HuH-7.5 (cell line): Measurements from ENCODE around the gene MAP4K2.

Source experiments
- DNase-seq: peaks from one replicate; pipeline ENCODE4 v3.0.0; 2011; ENCODE audit warnings: low spot score

MAP4K2 gene

GRCh38 chr11:64754124-64754918, 48.7 kb downstream of the MAP4K2 start:
- DNase-seq, result no peak

- DNase-seq, result no peak
Observed at GRCh38 chr11:64753380-64754123, 49.5 kb downstream of the MAP4K2 start.

GRCh38 chr11:64753019-64753379, 50.0 kb downstream of the MAP4K2 start:
- DNase-seq, result no peak

- DNase-seq, result no peak
Observed at GRCh38 chr11:64752175-64752970, 50.6 kb downstream of the MAP4K2 start.

GRCh38 chr11:64751580-64751979, 51.4 kb downstream of the MAP4K2 start:
- DNase-seq, result no peak

- no peak for DNase-seq
Observed at GRCh38 chr11:64751136-64751535, 51.9 kb downstream of the MAP4K2 start.

- DNase-seq, result no peak
Observed at GRCh38 chr11:64750361-64751054, 52.5 kb downstream of the MAP4K2 start.

GRCh38 chr11:64747961-64748665, 54.9 kb downstream of the MAP4K2 start:
- no peak for DNase-seq

GRCh38 chr11:64746486-64746885, 56.5 kb downstream of the MAP4K2 start:
- no peak for DNase-seq

GRCh38 chr11:64745521-64746328, 57.3 kb downstream of the MAP4K2 start:
- DNase-seq, result no peak

- DNase-seq, result no peak
Observed at GRCh38 chr11:64745189-64745520, 57.9 kb downstream of the MAP4K2 start.

- no peak for DNase-seq
Observed at GRCh38 chr11:64744544-64745188, 58.3 kb downstream of the MAP4K2 start.

GRCh38 chr11:64743591-64744543, 59.1 kb downstream of the MAP4K2 start, which contains the start of gene RASGRP2:
Gene RASGRP2, minus strand, starts transcription at chr11:64744142. Its CDS starts 1,276 bp downstream, at chr11:64742866.
- DNase-seq, result peak; percentile 88

GRCh38 chr11:64742889-64743590, 60.0 kb downstream of the MAP4K2 start:
- peak; percentile 93 for DNase-seq

GRCh38 chr11:64742087-64742888, 60.7 kb downstream of the MAP4K2 start:
- DNase-seq, result peak; percentile 61

GRCh38 chr11:64741375-64742086, 61.5 kb downstream of the MAP4K2 start:
- DNase-seq, result no peak

GRCh38 chr11:64739871-64740270, 63.1 kb downstream of the MAP4K2 start:
- no peak for DNase-seq
